Activated B cell treated with CpG ODN at 0.5 μM for 24 hours (primary cell): ENCODE data around the gene TTC21A. TPM values are rescaled to one million over a fixed set of nuclear protein-coding genes. Genes with fewer than 3 reads are reported as not detected.

ENCODE experiments used
- ATAC-seq: fragments of 200-7000 bp; cut with Tn5 transposase; one replicate; pipeline ENCODE4 v1.10.0; 2021; ENCODE audit warnings: low read depth, mild to moderate bottlenecking, moderate library complexity
- CTCF ChIA-PET: fragments of 350-600 bp; sonication (Branson Sonifier 250); formaldehyde crosslinking; loops from one replicate; lab custom pipeline; 2021; ENCODE audit warnings: antibody characterized with exemption; lab: Charles Lee
- POLR2A ChIA-PET: fragments of 350-600 bp; sonication (Branson Sonifier 250); formaldehyde crosslinking; loops from one replicate; lab custom pipeline; 2021; ENCODE audit warnings: antibody characterized with exemption; lab: Charles Lee
- DNase-seq: peaks from one replicate; pipeline ENCODE4 v3.0.0; 2022
- H3K27ac Mint-ChIP-seq: one replicate; pipeline ENCODE4 v1.8.0; 2020; ENCODE audit warnings: mixed read lengths
- H3K27me3 Mint-ChIP-seq: one replicate; pipeline ENCODE4 v1.8.0; 2021; ENCODE audit warnings: mixed read lengths
- H3K36me3 Mint-ChIP-seq: one replicate; pipeline ENCODE4 v1.8.0; 2021; ENCODE audit warnings: low read depth, mixed read lengths
- H3K4me1 Mint-ChIP-seq: one replicate; pipeline ENCODE4 v1.8.0; 2021; ENCODE audit warnings: mixed read lengths
- H3K4me3 Mint-ChIP-seq: one replicate; pipeline ENCODE4 v1.8.0; 2020; ENCODE audit warnings: mild to moderate bottlenecking, mixed read lengths
- H3K9me3 Mint-ChIP-seq: one replicate; pipeline ENCODE4 v1.8.0; 2020; ENCODE audit warnings: mixed read lengths
- CTCF ChIP-seq: fragments of 200-600 bp; IDR thresholded peaks from one replicate; pipeline ENCODE4 v1.8.0; 2022; ENCODE audit warnings: antibody characterized with exemption, mild to moderate bottlenecking
- intact Hi-C: fragments of 100-400 bp; cut with micrococcal nuclease; formaldehyde crosslinking; loops from one replicate; pipeline ENCODE4 v1.15.1; 2024
- total RNA-seq: library from RNA; stranded (reverse); gene quantifications from 2 replicates; pipeline ENCODE4 v1.2.3, GENCODE V29; 2022

Gene TTC21A
- total RNA-seq, 1 donor from 2014 or later = 15.9 TPM

- CTCF ChIA-PET = interaction anchor here (0.5 to 2.0 kb wide), 8 partner anchors 8 to 190 kb away, joined by 3 to 15 read pairs (median 4); no protein-coding TSS in a partner anchor
- POLR2A ChIA-PET = interaction anchor here (1.5 kb wide), 1 partner anchor 187 kb away, joined by 5 read pairs; no protein-coding TSS in a partner anchor
- TF ChIP-seq CTCF = peak; percentile 44
- peak; percentile 90 for ATAC-seq
- Mint-ChIP-seq H3K4me1 (peaks cover 42% of the 10 kb centered on the region), H3K27me3 (no peaks in the 10 kb centered on the region), H3K36me3 (peaks cover 49% of the 10 kb centered on the region), H3K9me3 (no peaks in the 10 kb centered on the region), H3K4me3 (no peak overlapping the region), H3K27ac (no peak overlapping the region)
- intact Hi-C loops = loop anchor here (1.0 kb wide), 4 partner anchors 80 to 277 kb away; no protein-coding TSS in a partner anchor
- DNase-seq = no peak
Observed at GRCh38 chr3:39101022-39101689, 6.3 kb upstream of the TTC21A start.

GRCh38 chr3:39102504-39103323 lies 4.8 kb upstream of the TTC21A start:
- intact Hi-C loops = no loop called here
- DNase-seq (no peak), ATAC-seq (no peak)
- H3K4me1 Mint-ChIP-seq = peaks cover 52% of the 10 kb centered on the region
- ChIA-PET POLR2A (no interaction called here), CTCF (interaction anchor here (1.2 to 1.9 kb wide), 5 partner anchors 16 to 189 kb away, joined by 3 to 8 read pairs (median 4); no protein-coding TSS in a partner anchor)
- H3K36me3 Mint-ChIP-seq = peaks cover 36% of the 10 kb centered on the region
- no peak overlapping the region for H3K4me3 Mint-ChIP-seq
- H3K27ac Mint-ChIP-seq = peak overlapping the region; percentile 18
- H3K27me3 Mint-ChIP-seq = no peaks in the 10 kb centered on the region
- no peaks in the 10 kb centered on the region for H3K9me3 Mint-ChIP-seq
- TF ChIP-seq CTCF = no peak

GRCh38 chr3:39103324-39103693 lies 4.2 kb upstream of the TTC21A start:
- POLR2A ChIA-PET = no interaction called here
- TF ChIP-seq CTCF = no peak
- H3K36me3 Mint-ChIP-seq = peaks cover 36% of the 10 kb centered on the region
- H3K27me3 Mint-ChIP-seq = no peaks in the 10 kb centered on the region
- CTCF ChIA-PET = interaction anchor here (1.2 to 1.9 kb wide), 4 partner anchors 47 to 189 kb away, joined by 3 to 8 read pairs (median 5); no protein-coding TSS in a partner anchor
- ATAC-seq (no peak), DNase-seq (no peak)
- H3K9me3 Mint-ChIP-seq = no peaks in the 10 kb centered on the region
- peak overlapping the region; percentile 50 for H3K27ac Mint-ChIP-seq
- intact Hi-C loops = no loop called here
- no peak overlapping the region for H3K4me3 Mint-ChIP-seq
- H3K4me1 Mint-ChIP-seq = peaks cover 58% of the 10 kb centered on the region

- no peak for ATAC-seq
- H3K9me3 Mint-ChIP-seq = no peaks in the 10 kb centered on the region
- POLR2A ChIA-PET = no interaction called here
- no peak for TF ChIP-seq CTCF
- intact Hi-C loops = no loop called here
- CTCF ChIA-PET = interaction anchor here (0.8 to 2.7 kb wide), 5 partner anchors 46 to 188 kb away, joined by 3 to 19 read pairs (median 3); no protein-coding TSS in a partner anchor
- peak overlapping the region; percentile 50 for H3K27ac Mint-ChIP-seq
- H3K36me3 Mint-ChIP-seq = peaks cover 29% of the 10 kb centered on the region
- no peak for DNase-seq
- no peaks in the 10 kb centered on the region for H3K27me3 Mint-ChIP-seq
- no peak overlapping the region for H3K4me3 Mint-ChIP-seq
- H3K4me1 Mint-ChIP-seq = peaks cover 65% of the 10 kb centered on the region
Observed at GRCh38 chr3:39103791-39104552, 3.5 kb upstream of the TTC21A start.
